GM19023 (cell line): ENCODE measurements around the gene GM2A.

Source experiments
- ATAC-seq: cut with Tn5 transposase; IDR thresholded peaks from one replicate; pipeline ENCODE4 v1.9.1; 2021; ENCODE audit warnings: mild to moderate bottlenecking, moderate library complexity; ENCODE audit not compliant: unreplicated experiment

The GM2A gene

GRCh38 chr5:151252762-151253604 lies at the start of gene GM2A:
Gene GM2A (plus strand): TSS chr5:151253185. CDS start chr5:151253217, 32 bp downstream.
- peak; percentile 79 for ATAC-seq

- ATAC-seq: no peak
Measured at GRCh38 chr5:151204051-151204450, 48.9 kb upstream of the GM2A start.

GRCh38 chr5:151205411-151205810 lies 47.6 kb upstream of the GM2A start:
- no peak for ATAC-seq

GRCh38 chr5:151208481-151208914 lies 44.5 kb upstream of the GM2A start:
- ATAC-seq: no peak

GRCh38 chr5:151212406-151212798 lies 40.6 kb upstream of the GM2A start:
- ATAC-seq: peak; percentile 6

- ATAC-seq: peak; percentile 77
Measured at GRCh38 chr5:151213803-151214613, 39.0 kb upstream of the GM2A start.

- peak; percentile 50 for ATAC-seq
Measured at GRCh38 chr5:151214614-151215545, 38.1 kb upstream of the GM2A start.

GRCh38 chr5:151215546-151215880 lies 37.5 kb upstream of the GM2A start:
- no peak for ATAC-seq

GRCh38 chr5:151216781-151217180 lies 36.2 kb upstream of the GM2A start:
- no peak for ATAC-seq

GRCh38 chr5:151218177-151218576 lies 34.8 kb upstream of the GM2A start:
- no peak for ATAC-seq

- no peak for ATAC-seq
Measured at GRCh38 chr5:151219138-151219537, 33.8 kb upstream of the GM2A start.

GRCh38 chr5:151219789-151220188 lies 33.2 kb upstream of the GM2A start:
- no peak for ATAC-seq

- ATAC-seq: no peak
Measured at GRCh38 chr5:151221574-151221973, 31.4 kb upstream of the GM2A start.

- ATAC-seq: no peak
Measured at GRCh38 chr5:151222054-151222789, 30.8 kb upstream of the GM2A start.

- ATAC-seq: peak; percentile 66
Measured at GRCh38 chr5:151222790-151223446, 30.1 kb upstream of the GM2A start.

- ATAC-seq: peak; percentile 82
Measured at GRCh38 chr5:151223447-151224264, 29.3 kb upstream of the GM2A start, which contains the start of gene CCDC69. Gene CCDC69 (minus strand): TSS chr5:151224092. CDS start chr5:151223970, 122 bp downstream.

- no peak for ATAC-seq
Measured at GRCh38 chr5:151224372-151224771, 28.6 kb upstream of the GM2A start.

GRCh38 chr5:151225071-151225470 lies 27.9 kb upstream of the GM2A start:
- no peak for ATAC-seq

GRCh38 chr5:151225475-151225874 lies 27.5 kb upstream of the GM2A start:
- no peak for ATAC-seq
